Gastrocnemius medialis (tissue), 4 donors: ENCODE results near the gene GRIFIN.

ENCODE experiments used
- POLR2A ChIP-seq, 2 donors: fragments of 450-650 bp; IDR thresholded peaks; one replicate each; pipeline ENCODE4 v1.6.1; 2017; ENCODE audit warnings: antibody characterized with exemption in 2 of 2, mild to moderate bottlenecking in 2 of 2, moderate library complexity in 2 of 2
- TF ChIP-seq, protein P1 (sequence below), 5 experiments: fragments of 450-650 bp in 3 of 5; fragments of 200-600 bp in 2 of 5; sonication (generic) in 2 of 5; IDR thresholded peaks in 4 of 5; conservative IDR thresholded peaks in 1 of 5; 1 replicate in 4 of 5; 2 replicates in 1 of 5; pipeline ENCODE4 v1.5.1; 2016 to 2019; ENCODE audit warnings: antibody characterized with exemption in 5 of 5, mild to moderate bottlenecking in 3 of 5, moderate library complexity in 3 of 5

DNA sequence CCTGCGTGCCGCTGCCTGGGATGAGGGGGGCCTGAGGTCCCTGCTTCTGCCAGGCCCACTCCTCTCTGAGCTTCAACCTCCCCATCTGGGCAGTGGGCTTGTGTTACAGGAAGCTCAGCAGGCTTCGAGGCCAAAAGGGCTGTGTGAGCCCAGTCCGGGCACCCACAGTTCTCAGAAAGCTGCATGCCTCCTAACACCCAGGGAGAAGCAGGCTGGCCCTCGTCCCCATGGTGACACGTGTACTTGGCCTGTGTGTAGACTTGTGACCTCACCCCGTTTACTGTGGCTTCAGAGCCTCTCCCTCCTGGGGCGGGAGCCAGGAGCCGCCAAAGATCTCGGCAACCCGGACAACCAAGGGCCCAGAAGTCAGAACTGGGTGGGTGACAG lies 2.2 kb upstream of the GRIFIN start:
- TF ChIP-seq, protein P1, sequence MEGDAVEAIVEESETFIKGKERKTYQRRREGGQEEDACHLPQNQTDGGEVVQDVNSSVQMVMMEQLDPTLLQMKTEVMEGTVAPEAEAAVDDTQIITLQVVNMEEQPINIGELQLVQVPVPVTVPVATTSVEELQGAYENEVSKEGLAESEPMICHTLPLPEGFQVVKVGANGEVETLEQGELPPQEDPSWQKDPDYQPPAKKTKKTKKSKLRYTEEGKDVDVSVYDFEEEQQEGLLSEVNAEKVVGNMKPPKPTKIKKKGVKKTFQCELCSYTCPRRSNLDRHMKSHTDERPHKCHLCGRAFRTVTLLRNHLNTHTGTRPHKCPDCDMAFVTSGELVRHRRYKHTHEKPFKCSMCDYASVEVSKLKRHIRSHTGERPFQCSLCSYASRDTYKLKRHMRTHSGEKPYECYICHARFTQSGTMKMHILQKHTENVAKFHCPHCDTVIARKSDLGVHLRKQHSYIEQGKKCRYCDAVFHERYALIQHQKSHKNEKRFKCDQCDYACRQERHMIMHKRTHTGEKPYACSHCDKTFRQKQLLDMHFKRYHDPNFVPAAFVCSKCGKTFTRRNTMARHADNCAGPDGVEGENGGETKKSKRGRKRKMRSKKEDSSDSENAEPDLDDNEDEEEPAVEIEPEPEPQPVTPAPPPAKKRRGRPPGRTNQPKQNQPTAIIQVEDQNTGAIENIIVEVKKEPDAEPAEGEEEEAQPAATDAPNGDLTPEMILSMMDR (IDR thresholded peaks at IDR 0.05 in 4 of 5, conservative IDR thresholded peaks at IDR 0.05 in 1 of 5) = no peak
- TF ChIP-seq POLR2A (IDR thresholded peaks at IDR 0.05) = no peak
